Uterus (tissue), 4 donors: ENCODE measurements around the gene PANK2. TPM values are rescaled to one million over a fixed set of nuclear protein-coding genes. Genes with fewer than 3 reads are reported as not detected.

Experiments
- DNase-seq, 2 donors: peaks; one replicate each; pipeline ENCODE4 v3.0.0-alpha.2; 2019 to 2020
- H3K27ac ChIP-seq, 2 donors: fragments of 200-600 bp; sonication (generic); 1 replicate in 1 of 2; 2 replicates in 1 of 2; pipeline ENCODE4 v1.5.1; 2016 to 2018
- H3K27me3 ChIP-seq, 2 donors: fragments of 200-600 bp; sonication (generic); one replicate each; pipeline ENCODE4 v1.5.1; 2018 to 2019; ENCODE audit warnings: control low read depth in 1 of 2
- H3K36me3 ChIP-seq, 2 donors: fragments of 200-600 bp; sonication (generic); one replicate each; pipeline ENCODE4 v1.5.1; 2019; ENCODE audit warnings: control low read depth in 1 of 2
- H3K4me1 ChIP-seq, 2 donors: fragments of 200-600 bp; sonication (generic); one replicate each; pipeline ENCODE4 v1.5.1; 2018 to 2019; ENCODE audit warnings: control low read depth in 1 of 2
- H3K4me3 ChIP-seq, 2 donors: fragments of 200-600 bp; sonication (generic); 1 replicate in 1 of 2; 2 replicates in 1 of 2; pipeline ENCODE4 v1.5.1; 2018 to 2019; ENCODE audit warnings: mild to moderate bottlenecking in 1 of 2
- H3K9me3 ChIP-seq, 2 donors: fragments of 200-600 bp; sonication (generic); one replicate each; pipeline ENCODE4 v1.5.1; 2019; ENCODE audit warnings: control low read depth in 1 of 2
- POLR2A ChIP-seq, 2 donors: fragments of 450-650 bp; IDR thresholded peaks; one replicate each; pipeline ENCODE4 v1.6.1; 2016; ENCODE audit warnings: antibody characterized with exemption in 2 of 2, mild to moderate bottlenecking in 1 of 2, moderate library complexity in 1 of 2
- intact Hi-C: fragments of 100-400 bp; cut with DNase I; formaldehyde crosslinking; loops from one replicate; pipeline ENCODE4 v1.15.1; 2023; ENCODE audit warnings: low total_unique reads
- total RNA-seq, 4 donors: library from RNA; depleted of rRNA in 3 of 4; stranded (reverse); fragments of >200 nt in 3 of 4; gene quantifications; one replicate each; pipeline versions ENCODE4 v1.1.0 to v1.2.4, GENCODE V29; 2014 to 2023
- TF ChIP-seq, protein P1 (sequence below), 4 experiments: fragments of 200-600 bp in 2 of 4; fragments of 450-650 bp in 2 of 4; sonication (generic) in 2 of 4; IDR thresholded peaks; one replicate each; pipeline ENCODE4 v1.5.1; 2016 to 2019; ENCODE audit warnings: antibody characterized with exemption in 4 of 4, mild to moderate bottlenecking in 2 of 4, moderate library complexity in 1 of 4
- donor health status: DM: yes; HTN: yes; CAD: no.

The PANK2 gene
- total RNA-seq, 4 donors from 2014 or later: 18.2 to 82.0 (median 53.5) TPM

GRCh38 chr20:3871550-3872265 is 17.5 kb upstream of the PANK2 start:
- Histone ChIP-seq H3K27me3 (no peaks in the 10 kb centered on the region), H3K27ac (no peak overlapping the region), H3K36me3 (no peaks in the 10 kb centered on the region), H3K4me1 (no peaks in the 10 kb centered on the region), H3K9me3 (no peaks in the 10 kb centered on the region), H3K4me3 (no peak overlapping the region)
- no peak for DNase-seq
- TF ChIP-seq, protein P1, sequence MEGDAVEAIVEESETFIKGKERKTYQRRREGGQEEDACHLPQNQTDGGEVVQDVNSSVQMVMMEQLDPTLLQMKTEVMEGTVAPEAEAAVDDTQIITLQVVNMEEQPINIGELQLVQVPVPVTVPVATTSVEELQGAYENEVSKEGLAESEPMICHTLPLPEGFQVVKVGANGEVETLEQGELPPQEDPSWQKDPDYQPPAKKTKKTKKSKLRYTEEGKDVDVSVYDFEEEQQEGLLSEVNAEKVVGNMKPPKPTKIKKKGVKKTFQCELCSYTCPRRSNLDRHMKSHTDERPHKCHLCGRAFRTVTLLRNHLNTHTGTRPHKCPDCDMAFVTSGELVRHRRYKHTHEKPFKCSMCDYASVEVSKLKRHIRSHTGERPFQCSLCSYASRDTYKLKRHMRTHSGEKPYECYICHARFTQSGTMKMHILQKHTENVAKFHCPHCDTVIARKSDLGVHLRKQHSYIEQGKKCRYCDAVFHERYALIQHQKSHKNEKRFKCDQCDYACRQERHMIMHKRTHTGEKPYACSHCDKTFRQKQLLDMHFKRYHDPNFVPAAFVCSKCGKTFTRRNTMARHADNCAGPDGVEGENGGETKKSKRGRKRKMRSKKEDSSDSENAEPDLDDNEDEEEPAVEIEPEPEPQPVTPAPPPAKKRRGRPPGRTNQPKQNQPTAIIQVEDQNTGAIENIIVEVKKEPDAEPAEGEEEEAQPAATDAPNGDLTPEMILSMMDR (IDR thresholded peaks at IDR 0.05): no peak
- TF ChIP-seq POLR2A (IDR thresholded peaks at IDR 0.05): no peak
- intact Hi-C loops: no loop called here

DNA sequence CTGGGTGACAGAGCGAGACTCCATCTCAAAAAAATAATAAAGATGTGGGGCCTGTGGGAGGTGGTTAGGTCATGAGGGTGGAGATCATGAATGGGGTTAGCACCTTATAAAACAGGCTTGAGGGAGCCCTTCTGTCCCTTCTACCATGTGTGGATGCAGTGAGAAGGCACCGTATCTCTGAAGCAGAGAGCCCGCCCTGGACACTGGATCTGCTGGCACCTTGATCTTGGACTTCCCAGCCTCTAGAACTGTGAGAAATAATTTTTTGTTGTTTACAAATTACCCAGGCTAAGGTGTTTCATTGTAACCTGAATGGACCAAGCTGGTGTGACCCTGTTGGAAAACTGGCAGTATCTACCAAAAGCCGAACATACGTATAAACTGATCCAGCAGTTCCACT is 15.7 kb upstream of the PANK2 start:
- no peak overlapping the region for H3K27ac ChIP-seq
- H3K4me3 ChIP-seq: no peak overlapping the region
- H3K36me3 ChIP-seq: no peaks in the 10 kb centered on the region
- H3K27me3 ChIP-seq: no peaks in the 10 kb centered on the region
- intact Hi-C loops: no loop called here
- no peak for DNase-seq
- TF ChIP-seq, protein P1 (IDR thresholded peaks at IDR 0.05): no peak
- no peak for TF ChIP-seq POLR2A (IDR thresholded peaks at IDR 0.05)
- H3K9me3 ChIP-seq: no peaks in the 10 kb centered on the region
- no peaks in the 10 kb centered on the region for H3K4me1 ChIP-seq

DNA sequence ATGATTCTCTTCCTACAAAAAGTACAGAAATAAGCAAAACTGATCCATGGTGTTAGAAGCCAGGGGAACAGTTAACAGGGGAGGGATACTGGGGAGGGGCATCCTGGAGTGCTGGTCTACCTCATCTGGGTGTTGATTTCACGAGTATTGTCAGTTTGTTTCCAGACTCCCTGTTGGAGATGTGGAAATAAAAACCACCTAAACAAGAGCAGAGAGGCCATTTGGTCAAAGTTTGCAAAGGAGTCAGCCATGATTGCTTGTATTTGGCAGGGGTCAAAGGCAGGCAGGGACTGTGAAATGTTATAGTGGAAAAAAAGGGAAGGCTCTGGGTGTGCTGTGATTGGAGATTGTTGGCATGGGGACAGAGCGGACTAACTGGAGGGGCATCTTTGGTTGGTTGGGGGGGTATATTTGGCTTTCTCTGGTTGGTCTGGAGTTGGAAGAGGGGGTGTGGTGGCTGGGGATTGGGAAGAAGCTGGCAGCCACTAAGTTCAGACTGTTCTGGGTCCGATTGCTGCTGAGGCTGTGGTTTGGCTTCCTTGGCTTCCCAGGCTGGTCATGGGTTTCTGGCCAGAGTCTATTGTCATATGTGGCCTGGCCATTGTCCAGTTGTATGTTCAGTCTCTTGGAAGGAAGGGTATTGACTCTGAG is 14.9 kb upstream of the PANK2 start:
- Histone ChIP-seq H3K9me3 (no peaks in the 10 kb centered on the region), H3K4me3 (no peak overlapping the region), H3K4me1 (no peaks in the 10 kb centered on the region), H3K27me3 (no peaks in the 10 kb centered on the region), H3K36me3 (no peaks in the 10 kb centered on the region), H3K27ac (no peak overlapping the region)
- TF ChIP-seq, protein P1 (IDR thresholded peaks at IDR 0.05): no peak
- no peak for TF ChIP-seq POLR2A (IDR thresholded peaks at IDR 0.05)
- intact Hi-C loops: no loop called here
- no peak for DNase-seq

- DNase-seq: no peak
- Histone ChIP-seq H3K27ac (no peak overlapping the region), H3K4me1 (no peaks in the 10 kb centered on the region), H3K9me3 (no peaks in the 10 kb centered on the region), H3K36me3 (no peaks in the 10 kb centered on the region), H3K27me3 (no peaks in the 10 kb centered on the region), H3K4me3 (no peak overlapping the region)
- TF ChIP-seq, protein P1 (IDR thresholded peaks at IDR 0.05): no peak
- no peak for TF ChIP-seq POLR2A (IDR thresholded peaks at IDR 0.05)
- intact Hi-C loops: no loop called here
Observed at GRCh38 chr20:3875378-3875974, 13.7 kb upstream of the PANK2 start.

DNA sequence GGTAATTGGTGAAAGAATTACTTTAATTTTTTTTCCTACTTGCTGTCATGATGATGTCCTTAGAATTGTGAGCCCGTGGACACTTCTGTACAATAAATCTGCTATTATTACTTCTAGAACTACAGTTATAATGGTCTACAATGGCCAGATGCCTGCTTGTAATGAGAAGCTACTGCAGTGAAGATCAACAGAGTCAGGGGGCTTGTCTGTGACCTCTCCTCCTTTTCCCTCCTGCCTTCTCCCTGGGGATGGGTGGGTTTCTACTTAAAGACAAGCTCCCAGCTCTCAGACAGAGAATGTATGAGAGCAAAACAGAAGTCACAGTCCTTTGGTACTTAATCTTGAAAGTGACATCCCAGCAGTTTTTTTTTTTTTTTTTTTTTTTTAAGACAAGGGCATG is 13.2 kb upstream of the PANK2 start:
- no peaks in the 10 kb centered on the region for H3K36me3 ChIP-seq
- intact Hi-C loops: no loop called here
- H3K4me1 ChIP-seq: no peaks in the 10 kb centered on the region
- no peaks in the 10 kb centered on the region for H3K27me3 ChIP-seq
- no peak overlapping the region for H3K27ac ChIP-seq
- no peak for TF ChIP-seq POLR2A (IDR thresholded peaks at IDR 0.05)
- TF ChIP-seq, protein P1 (IDR thresholded peaks at IDR 0.05): no peak
- H3K4me3 ChIP-seq: no peak overlapping the region
- no peak for DNase-seq
- H3K9me3 ChIP-seq: no peaks in the 10 kb centered on the region
